ENCODE results near the gene FOXA2.

DNA sequence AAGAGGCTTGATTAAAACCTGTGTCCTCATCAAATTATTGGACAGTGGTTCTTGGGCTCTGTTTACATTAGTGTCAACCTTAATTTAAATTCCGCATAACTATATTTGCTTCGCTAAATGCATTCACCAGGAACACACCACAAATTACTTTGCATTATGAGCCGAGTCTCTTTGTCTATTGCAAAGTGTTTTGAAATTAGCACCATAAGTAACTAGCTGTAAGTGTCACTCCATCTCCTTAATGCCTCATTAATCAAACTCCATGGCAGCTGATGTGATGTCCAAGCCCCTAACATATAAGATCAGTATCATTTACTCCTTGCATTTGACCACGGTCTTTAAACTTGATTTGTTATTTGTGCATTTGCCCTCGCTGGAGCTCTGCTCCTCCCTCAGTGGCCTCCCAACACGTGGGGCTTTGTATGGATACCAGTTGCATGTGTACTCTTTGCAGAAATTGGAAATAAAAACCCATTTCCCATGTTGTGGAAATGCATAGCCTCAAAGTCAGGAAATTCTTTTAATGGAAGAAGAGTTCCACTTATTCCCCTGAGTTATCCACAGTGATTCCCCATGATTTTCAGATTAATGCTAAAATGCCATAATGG is 24.6 kb downstream of the FOXA2 start:
- TF ChIP-seq EZH2 (IDR thresholded peaks at IDR 0.05; ENCODE audit: insufficient read depth, poor library complexity, severe bottlenecking) (no peak), EZH2phosphoT487 (IDR thresholded peaks at IDR 0.05; ENCODE audit: insufficient read depth, low read depth) (no peak)
